K562 (cell line): Measurements from ENCODE around the gene SEC22C. TPM values are rescaled to one million over a fixed set of nuclear protein-coding genes. Genes with fewer than 3 reads are reported as not detected.

Experiments used
- BRF2 ChIP-seq: IDR thresholded peaks from 3 replicates; pipeline ENCODE4 v1.6.1; 2011; ENCODE audit warnings: borderline replicate concordance, mild to moderate bottlenecking; ENCODE audit not compliant: insufficient read length, insufficient read depth
- CBX1 ChIP-seq: sonication (generic); IDR thresholded peaks from 2 replicates; pipeline ENCODE4 v1.6.1; 2016; ENCODE audit warnings: antibody characterized with exemption, low read depth, mild to moderate bottlenecking
- CREB3 ChIP-seq: fragments of 450-650 bp; conservative IDR thresholded peaks from 2 replicates; pipeline ENCODE4 v1.6.1; 2016; ENCODE audit warnings: missing genetic modification characterization, low read depth, mild to moderate bottlenecking, missing compliant biosample characterization, moderate library complexity
- FOXA3 ChIP-seq, 2 experiments: fragments of 450-650 bp in 1 of 2; sonication (generic) in 1 of 2; formaldehyde crosslinking; IDR thresholded peaks in 1 of 2; conservative IDR thresholded peaks in 1 of 2; 2 replicates each; pipeline versions ENCODE4 v1.4.0 to v1.8.0; 2020 to 2022; ENCODE audit warnings: mild to moderate bottlenecking in 2 of 2, missing genetic modification reagents in 1 of 2
- FOXK2 ChIP-seq, 2 experiments: fragments of 450-650 bp; IDR thresholded peaks in 1 of 2; conservative IDR thresholded peaks in 1 of 2; 2 replicates each; pipeline ENCODE4 v1.6.1; 2016; ENCODE audit warnings: low read depth in 2 of 2, mild to moderate bottlenecking in 1 of 2
- GTF2B ChIP-seq: IDR thresholded peaks from 2 replicates; pipeline ENCODE4 v1.6.1; 2011; ENCODE audit not compliant: insufficient read length; ENCODE audit errors: extremely low read depth
- HIVEP1 ChIP-seq: fragments of 250-450 bp; sonication (Bioruptor Pico); IDR thresholded peaks from 2 replicates; pipeline ENCODE4 v1.4.0; 2020; ENCODE audit warnings: mild to moderate bottlenecking
- KAT7 ChIP-seq: sonication (generic); formaldehyde crosslinking; IDR thresholded peaks from 2 replicates; pipeline ENCODE4 v1.8.0; 2022; ENCODE audit warnings: missing genetic modification reagents, mild to moderate bottlenecking, borderline replicate concordance
- PTBP1 ChIP-seq: fragments of 200-400 bp; formaldehyde crosslinking; IDR thresholded peaks from 2 replicates; pipeline ENCODE4 v1.6.1; 2017; ENCODE audit warnings: low read depth, low read length
- TCF7 ChIP-seq: sonication (generic); IDR thresholded peaks from 2 replicates; pipeline ENCODE4 v1.6.1; 2016; ENCODE audit warnings: antibody characterized with exemption, borderline replicate concordance
- TCFL5 ChIP-seq: fragments of 250-450 bp; sonication (Bioruptor Pico); conservative IDR thresholded peaks from 2 replicates; pipeline ENCODE4 v1.6.1; 2021; ENCODE audit warnings: mild to moderate bottlenecking, moderate library complexity, matching md5 sums
- THRAP3 ChIP-seq: fragments of 450-650 bp; IDR thresholded peaks from 2 replicates; pipeline ENCODE4 v1.6.1; 2016; ENCODE audit warnings: mild to moderate bottlenecking, inconsistent platforms, borderline replicate concordance
- TRIM24 ChIP-seq, 2 experiments: fragments of 450-650 bp; IDR thresholded peaks; 2 replicates each; pipeline ENCODE4 v1.6.1; 2016
- ZBTB26 ChIP-seq: fragments of 450-650 bp; formaldehyde crosslinking; IDR thresholded peaks from 2 replicates; pipeline ENCODE4 v1.4.0; 2022; ENCODE audit warnings: missing genetic modification characterization
- ZNF133 ChIP-seq: fragments of 250-450 bp; sonication (Bioruptor Pico); IDR thresholded peaks from 2 replicates; pipeline ENCODE4 v1.4.0; 2020; ENCODE audit warnings: mild to moderate bottlenecking
- ZNF165 ChIP-seq: fragments of 250-450 bp; sonication (Bioruptor Pico); IDR thresholded peaks from 2 replicates; pipeline ENCODE4 v1.4.0; 2020; ENCODE audit warnings: borderline replicate concordance
- ZNF436 ChIP-seq: fragments of 250-450, 450-650 bp; sonication (Bioruptor Pico); formaldehyde crosslinking; IDR thresholded peaks from 2 replicates; pipeline ENCODE4 v1.7.0; 2020; ENCODE audit warnings: mild to moderate bottlenecking
- ZNF507 ChIP-seq: conservative IDR thresholded peaks from 2 replicates; pipeline ENCODE4 v1.6.1; 2017; ENCODE audit warnings: missing genetic modification characterization, missing compliant biosample characterization
- polyA plus RNA-seq, 8 experiments: library from polyadenylated mRNA; depleted of rRNA in 4 of 8; stranded (reverse) in 5 of 8; unstranded in 3 of 8; fragments of >200 nt; fragmentation: Nextera tagmentation in 2 of 8; fragmentation: Illumina TruSeq in 1 of 8; extraction: Ambion mirVana in 2 of 8; extraction: Trizol in 1 of 8; gene quantifications; 2 replicates each; pipeline versions ENCODE4 v1.2.1 to v1.2.3, GENCODE V29; 2011 to 2014; ENCODE audit warnings: inconsistent platforms in 1 of 8, missing spikeins in 1 of 8
- total RNA-seq, 7 experiments: library from RNA; depleted of rRNA in 6 of 7; stranded (reverse); fragments of >200 nt in 6 of 7; fragmentation: Illumina TruSeq in 2 of 7; extraction: Trizol in 2 of 7; gene quantifications; 2 replicates each; pipeline versions ENCODE4 v1.2.1 to v1.2.3, GENCODE V29; 2011 to 2021; ENCODE audit warnings: low replicate concordance in 1 of 7
- TF ChIP-seq, protein P1 (sequence below), 2 experiments: fragments of 450-650 bp in 1 of 2; sonication (generic) in 1 of 2; formaldehyde crosslinking in 1 of 2; IDR thresholded peaks in 1 of 2; conservative IDR thresholded peaks in 1 of 2; 2 replicates each; pipeline versions ENCODE4 v1.6.1 to v1.8.1; 2016 to 2023; ENCODE audit warnings: mild to moderate bottlenecking in 2 of 2, moderate library complexity in 2 of 2, inconsistent platforms in 1 of 2, missing genetic modification reagents in 1 of 2
- TF ChIP-seq, protein P2 (sequence below): fragments of 450-650 bp; formaldehyde crosslinking; IDR thresholded peaks from 2 replicates; pipeline ENCODE4 v1.4.0; 2020; ENCODE audit warnings: mild to moderate bottlenecking, mixed read lengths

The SEC22C gene
- total and polyA plus RNA-seq, 9 of the 15 experiments (the other 6 are each of a cell fraction or from before 2014, with no cell fraction given), result 35.6 to 68.4 (median 50.7) TPM

- TF ChIP-seq ZBTB26 (CRISPR knock-in tag), result no peak
- TF ChIP-seq KAT7, result peak; percentile 89; the same call in 1 of the 2 replicates
- no peak for TF ChIP-seq PTBP1
- TF ChIP-seq CBX1, result peak; percentile 65; the same call in 1 of the 2 replicates
- peak in 1 of 2 experiments; percentile 25; a peak in 1 of 4 replicates for TF ChIP-seq FOXA3 (CRISPR knock-in tag; conservative IDR thresholded peaks at IDR 0.05 in 1 of 2, IDR thresholded peaks at IDR 0.05 in 1 of 2)
- TF ChIP-seq FOXK2 (conservative IDR thresholded peaks at IDR 0.05 in 1 of 2, IDR thresholded peaks at IDR 0.05 in 1 of 2; ENCODE audit: low read depth in 2 of 2), result no peak; a peak in 3 of 4 replicates
- no peak for TF ChIP-seq ZNF133 (CRISPR knock-in tag)
- TF ChIP-seq, protein P1, sequence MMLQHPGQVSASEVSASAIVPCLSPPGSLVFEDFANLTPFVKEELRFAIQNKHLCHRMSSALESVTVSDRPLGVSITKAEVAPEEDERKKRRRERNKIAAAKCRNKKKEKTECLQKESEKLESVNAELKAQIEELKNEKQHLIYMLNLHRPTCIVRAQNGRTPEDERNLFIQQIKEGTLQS (IDR thresholded peaks at IDR 0.05), result no peak; the same call in 1 of the 2 replicates
- TF ChIP-seq, protein P1 (CRISPR knock-in tag; conservative IDR thresholded peaks at IDR 0.05), result peak; percentile 86; the same call in 1 of the 2 replicates
- TF ChIP-seq THRAP3, result no peak
- TF ChIP-seq ZNF165 (CRISPR knock-in tag), result no peak
- no peak for TF ChIP-seq HIVEP1 (CRISPR knock-in tag)
- TF ChIP-seq ZNF507 (tag), result no peak
- no peak for TF ChIP-seq ZNF436 (CRISPR knock-in tag)
- no peak; the same call in 1 of the 2 replicates for TF ChIP-seq TCF7
- TF ChIP-seq CREB3 (tag), result no peak
- TF ChIP-seq, protein P2, sequence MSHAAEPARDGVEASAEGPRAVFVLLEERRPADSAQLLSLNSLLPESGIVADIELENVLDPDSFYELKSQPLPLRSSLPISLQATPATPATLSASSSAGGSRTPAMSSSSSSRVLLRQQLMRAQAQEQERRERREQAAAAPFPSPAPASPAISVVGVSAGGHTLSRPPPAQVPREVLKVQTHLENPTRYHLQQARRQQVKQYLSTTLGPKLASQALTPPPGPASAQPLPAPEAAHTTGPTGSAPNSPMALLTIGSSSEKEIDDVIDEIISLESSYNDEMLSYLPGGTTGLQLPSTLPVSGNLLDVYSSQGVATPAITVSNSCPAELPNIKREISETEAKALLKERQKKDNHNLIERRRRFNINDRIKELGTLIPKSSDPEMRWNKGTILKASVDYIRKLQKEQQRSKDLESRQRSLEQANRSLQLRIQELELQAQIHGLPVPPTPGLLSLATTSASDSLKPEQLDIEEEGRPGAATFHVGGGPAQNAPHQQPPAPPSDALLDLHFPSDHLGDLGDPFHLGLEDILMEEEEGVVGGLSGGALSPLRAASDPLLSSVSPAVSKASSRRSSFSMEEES (CRISPR knock-in tag), result peak; percentile 35; the same call in 1 of the 2 replicates
- no peak for TF ChIP-seq TCFL5
- TF ChIP-seq GTF2B, result no peak
- no peak for TF ChIP-seq BRF2
- TF ChIP-seq TRIM24 (IDR thresholded peaks at IDR 0.05), result peak; percentile 26 to 58; a peak in 3 of 4 replicates
These were observed at the start of gene SEC22C (continued) for GRCh38 chr3:42581709-42582473.
